Adrenal gland (tissue), 5 donors: ENCODE results near the gene NXPH3.

ENCODE experiments used
- POLR2A ChIP-seq, 2 donors: fragments of 450-650 bp; IDR thresholded peaks; one replicate each; pipeline ENCODE4 v1.6.1; 2017; ENCODE audit warnings: antibody characterized with exemption in 2 of 2, mild to moderate bottlenecking in 2 of 2, moderate library complexity in 1 of 2
- TF ChIP-seq, protein P1 (sequence below), 6 experiments: fragments of 450-650 bp in 4 of 6; fragments of 200-600 bp in 2 of 6; sonication (generic) in 1 of 6; IDR thresholded peaks; 1 replicate in 5 of 6; 2 replicates in 1 of 6; pipeline versions ENCODE4 v1.5.1 to v1.8.0; 2016 to 2021; ENCODE audit warnings: antibody characterized with exemption in 6 of 6, mild to moderate bottlenecking in 2 of 6, moderate library complexity in 1 of 6
- donor health status: DM: no; HTN: no; CAD: no.

DNA sequence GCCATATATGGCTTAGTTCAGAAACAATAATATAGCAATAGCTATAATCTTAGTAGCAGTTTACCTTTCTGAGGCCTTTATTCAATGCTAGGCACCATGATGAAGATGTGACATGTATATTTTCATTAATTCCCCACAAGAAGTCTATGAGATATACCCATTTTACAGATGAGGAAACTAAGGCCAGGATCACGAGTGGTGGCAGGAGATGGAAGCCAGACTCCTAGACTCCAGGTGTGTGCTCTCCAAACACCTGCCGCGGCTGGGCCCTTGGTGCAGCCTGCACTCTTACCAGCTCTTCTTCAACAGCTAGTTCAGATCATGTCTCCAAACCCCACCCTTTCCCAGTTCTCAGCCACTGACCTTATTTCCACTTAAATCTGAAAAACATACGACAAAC, 15.2 kb downstream of the NXPH3 start:
- TF ChIP-seq, protein P1, sequence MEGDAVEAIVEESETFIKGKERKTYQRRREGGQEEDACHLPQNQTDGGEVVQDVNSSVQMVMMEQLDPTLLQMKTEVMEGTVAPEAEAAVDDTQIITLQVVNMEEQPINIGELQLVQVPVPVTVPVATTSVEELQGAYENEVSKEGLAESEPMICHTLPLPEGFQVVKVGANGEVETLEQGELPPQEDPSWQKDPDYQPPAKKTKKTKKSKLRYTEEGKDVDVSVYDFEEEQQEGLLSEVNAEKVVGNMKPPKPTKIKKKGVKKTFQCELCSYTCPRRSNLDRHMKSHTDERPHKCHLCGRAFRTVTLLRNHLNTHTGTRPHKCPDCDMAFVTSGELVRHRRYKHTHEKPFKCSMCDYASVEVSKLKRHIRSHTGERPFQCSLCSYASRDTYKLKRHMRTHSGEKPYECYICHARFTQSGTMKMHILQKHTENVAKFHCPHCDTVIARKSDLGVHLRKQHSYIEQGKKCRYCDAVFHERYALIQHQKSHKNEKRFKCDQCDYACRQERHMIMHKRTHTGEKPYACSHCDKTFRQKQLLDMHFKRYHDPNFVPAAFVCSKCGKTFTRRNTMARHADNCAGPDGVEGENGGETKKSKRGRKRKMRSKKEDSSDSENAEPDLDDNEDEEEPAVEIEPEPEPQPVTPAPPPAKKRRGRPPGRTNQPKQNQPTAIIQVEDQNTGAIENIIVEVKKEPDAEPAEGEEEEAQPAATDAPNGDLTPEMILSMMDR (IDR thresholded peaks at IDR 0.05): no peak
- TF ChIP-seq POLR2A (IDR thresholded peaks at IDR 0.05): no peak
